ENCODE results near the gene DCLRE1C. TPM values are rescaled to one million over a fixed set of nuclear protein-coding genes. Genes with fewer than 3 reads are reported as not detected.
"Not testable (repeated sequence)": the region's sequence is repeated elsewhere in the genome, so short reads cannot be mapped to it uniquely, and the experiment has no call there.

DCLRE1C gene
- 8.3 TPM for total RNA-seq

DNA sequence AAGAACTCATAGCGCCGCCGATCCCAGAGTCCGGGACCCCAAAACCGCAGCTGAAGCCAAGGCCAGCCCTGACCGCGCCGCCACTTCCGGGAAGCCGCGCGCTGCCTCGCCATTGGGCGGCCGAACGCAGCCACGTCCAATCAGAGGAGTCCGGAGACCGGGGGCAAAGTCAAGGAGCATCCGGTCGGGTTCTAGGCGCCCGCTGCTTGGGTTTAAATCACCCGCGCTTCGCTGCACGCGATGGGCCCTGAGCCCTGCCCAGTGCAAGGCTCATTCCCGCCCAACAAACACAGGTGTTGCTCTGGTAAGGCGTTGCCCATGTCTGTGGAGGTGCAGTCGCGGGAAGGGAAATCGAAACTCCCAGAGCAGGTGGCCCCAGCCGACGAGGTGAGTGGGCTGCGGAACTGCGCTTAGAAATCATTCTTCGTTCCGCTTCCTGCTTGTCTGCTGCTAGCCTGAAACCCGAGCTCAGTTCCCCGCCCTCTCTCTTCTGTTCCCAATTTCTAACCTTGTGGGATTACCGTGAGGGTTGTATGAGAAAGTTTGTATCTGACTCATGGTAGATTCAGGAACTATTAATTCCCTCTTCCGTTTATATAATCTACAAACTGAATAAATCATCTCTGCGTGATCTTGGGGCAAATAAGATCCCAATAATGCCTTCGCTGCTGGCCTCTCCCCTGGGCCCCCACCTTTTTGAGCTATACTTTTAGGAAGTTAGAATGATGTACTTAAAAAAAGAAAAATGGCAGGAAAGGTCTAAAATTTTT, at the start of gene DCLRE1C:
TSS of gene DCLRE1C (minus strand) at position 96 of the 770 bp plus-strand sequence. CDS start at position 10, 86 bp downstream.
- DNase-seq: peak; percentile 85

DNA sequence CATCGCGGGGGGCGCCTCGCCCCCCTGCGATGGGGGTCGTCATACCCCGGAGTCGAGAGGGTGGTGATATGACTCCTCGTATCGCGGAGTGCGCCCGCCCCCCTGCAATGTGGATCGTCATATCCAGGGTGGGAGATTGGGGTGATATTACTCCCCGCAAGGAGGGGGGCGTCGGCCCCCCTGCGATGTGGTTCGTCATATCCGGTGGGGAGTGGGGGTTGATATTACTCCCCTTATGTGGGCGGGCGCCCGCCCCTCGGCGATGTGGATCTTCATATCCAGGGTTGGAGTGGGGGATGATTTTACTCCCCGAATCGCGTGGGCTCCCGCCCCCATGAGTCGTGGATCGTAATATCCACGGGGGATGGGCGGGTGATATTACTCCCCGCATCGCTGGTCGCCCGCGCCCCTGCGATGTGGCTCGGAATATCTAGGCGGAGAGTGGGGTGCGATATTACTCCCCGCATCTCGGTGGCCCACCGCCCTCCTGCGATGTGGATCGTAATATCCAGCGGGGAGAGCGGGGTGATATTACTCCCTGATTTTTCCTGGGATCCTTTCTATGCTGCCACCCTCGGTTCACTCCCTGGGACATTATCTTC, 42.2 kb upstream of the DCLRE1C start:
- DNase-seq: no peak

DNA sequence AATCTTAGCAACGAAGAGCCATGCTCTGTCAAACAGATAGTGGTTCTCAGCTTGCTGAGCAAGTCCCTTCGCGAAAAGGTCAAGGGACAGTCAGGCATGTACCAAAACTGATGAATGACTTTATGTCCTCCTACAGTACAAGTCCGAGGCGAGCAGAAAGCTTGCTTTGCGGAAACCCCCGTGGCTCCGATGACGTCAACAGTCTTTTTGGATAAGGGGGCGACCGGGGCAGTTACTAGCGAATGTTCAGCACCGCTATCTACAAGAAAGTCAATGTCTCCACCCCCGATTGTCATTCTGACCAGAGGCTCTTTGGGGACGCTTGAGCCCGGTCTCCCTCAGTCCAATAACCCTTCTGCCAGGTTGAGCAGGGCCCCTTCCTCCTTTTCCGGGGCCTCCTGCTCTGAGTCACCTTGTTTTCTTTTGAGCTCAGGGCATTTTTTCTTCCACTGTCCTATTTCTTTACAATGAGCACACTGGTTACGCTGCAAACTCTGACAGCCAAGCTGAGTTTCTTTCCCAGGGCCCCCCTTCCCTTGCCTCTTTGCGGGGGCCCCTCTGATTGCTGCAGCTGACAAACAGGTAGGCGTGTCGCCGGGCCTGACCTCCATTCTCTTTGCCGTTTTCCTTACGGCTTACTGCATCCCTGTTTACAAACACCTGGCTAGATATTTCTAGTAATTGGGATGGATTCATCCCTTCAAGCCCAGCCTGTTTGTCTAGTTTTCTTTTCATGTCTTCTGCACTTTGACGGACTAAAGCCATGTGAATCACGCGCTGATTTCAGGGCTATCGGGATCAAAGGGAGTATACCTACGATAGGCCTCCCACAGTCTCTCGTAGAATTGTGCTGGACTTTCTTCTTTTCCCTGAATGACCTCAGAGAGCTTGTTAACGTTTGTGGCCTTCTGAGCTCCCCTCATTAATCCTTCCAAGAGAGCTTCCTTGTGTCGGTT, 39.9 kb upstream of the DCLRE1C start:
- DNase-seq: not testable (repeated sequence)

DNA sequence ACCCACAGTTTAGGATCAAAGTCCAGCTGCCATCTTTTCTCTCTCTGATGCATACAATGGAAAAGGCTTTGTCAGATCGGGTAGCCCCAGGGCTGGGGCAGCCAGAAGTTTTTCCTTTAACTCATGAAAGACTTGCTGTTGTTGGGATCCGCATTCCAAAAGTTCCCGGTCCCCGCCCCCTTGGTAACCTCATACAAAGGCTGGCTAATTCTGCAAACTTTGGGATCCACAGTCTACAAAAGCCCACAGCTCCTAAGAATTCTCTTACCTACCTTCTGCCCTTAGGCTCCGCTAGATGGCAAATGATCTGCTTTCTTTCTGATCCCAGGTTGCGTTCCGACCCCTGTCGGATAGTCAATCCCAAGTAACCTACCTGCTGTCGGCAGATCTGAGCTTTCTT, 38.4 kb upstream of the DCLRE1C start:
- not testable (repeated sequence) for DNase-seq

DNA sequence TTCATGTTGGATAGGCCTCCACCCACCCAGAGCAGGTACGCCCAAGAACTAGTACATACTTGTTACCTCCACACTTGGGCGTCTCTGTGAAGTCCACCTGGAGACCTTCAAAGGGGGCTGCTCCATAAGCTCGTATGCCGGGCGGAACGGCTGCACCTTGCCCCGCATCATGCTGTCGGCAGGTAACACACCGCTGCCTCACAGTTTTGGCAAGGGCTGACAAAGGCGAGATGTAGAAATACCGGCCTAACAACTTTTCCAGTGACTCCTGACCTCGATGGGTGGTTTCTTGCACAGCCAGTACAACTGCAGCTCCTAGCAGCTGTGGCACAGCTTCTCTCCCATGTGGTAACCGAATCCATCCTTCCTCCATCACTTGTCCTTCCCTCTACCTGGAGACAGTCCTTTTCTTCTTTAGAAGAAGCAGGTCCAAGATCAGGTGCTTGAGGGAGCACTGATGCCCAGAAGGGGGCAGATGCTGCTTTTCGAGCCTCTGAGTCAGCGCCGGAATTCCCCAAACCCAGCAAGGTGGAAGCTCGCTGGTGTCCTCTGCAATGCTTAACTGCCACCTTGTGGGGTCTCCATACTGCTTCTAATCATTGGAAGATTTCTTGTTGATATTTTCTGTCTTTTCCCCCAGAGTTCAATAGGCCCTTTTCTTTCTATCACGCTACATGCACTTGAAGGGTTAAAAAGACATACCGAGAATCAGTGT, 37.3 kb upstream of the DCLRE1C start:
- DNase-seq: not testable (repeated sequence)

DNA sequence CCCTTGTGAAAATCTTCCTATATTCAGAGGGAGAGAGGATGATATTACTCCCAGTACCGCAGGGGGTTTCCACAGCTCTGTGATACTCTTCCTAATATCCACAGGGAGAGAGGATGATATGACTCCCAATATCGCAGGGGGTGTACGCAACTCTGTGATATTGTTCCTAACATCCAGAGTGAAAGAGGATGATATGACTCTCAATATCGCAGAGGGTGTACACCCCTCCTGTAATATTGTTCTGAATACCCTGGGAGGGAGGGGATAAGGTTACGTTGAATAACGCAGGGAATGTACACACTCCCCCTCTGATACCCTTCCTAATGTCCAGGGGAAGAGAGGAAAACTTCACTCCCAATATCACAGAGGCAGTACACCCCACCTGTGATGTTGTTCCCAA, 35.7 kb upstream of the DCLRE1C start:
- DNase-seq: not testable (repeated sequence)

DNA sequence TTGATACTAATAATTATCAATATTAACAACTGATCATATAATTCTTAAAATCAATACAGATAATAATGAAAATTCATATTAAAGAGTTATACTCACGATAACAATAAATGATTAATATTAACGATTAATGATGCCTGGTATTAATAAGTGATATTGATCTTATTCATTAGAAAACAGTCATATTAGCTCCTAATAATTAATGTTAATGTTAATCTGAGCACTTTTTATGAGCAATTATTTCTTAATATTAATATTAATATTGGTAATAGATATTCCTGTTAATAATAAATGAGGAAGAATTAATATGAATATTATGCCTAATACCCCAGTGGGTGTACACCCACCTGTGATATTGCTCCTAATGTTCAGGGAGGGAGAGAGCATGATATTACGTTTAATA, 28.8 kb upstream of the DCLRE1C start:
- no peak for DNase-seq

DNA sequence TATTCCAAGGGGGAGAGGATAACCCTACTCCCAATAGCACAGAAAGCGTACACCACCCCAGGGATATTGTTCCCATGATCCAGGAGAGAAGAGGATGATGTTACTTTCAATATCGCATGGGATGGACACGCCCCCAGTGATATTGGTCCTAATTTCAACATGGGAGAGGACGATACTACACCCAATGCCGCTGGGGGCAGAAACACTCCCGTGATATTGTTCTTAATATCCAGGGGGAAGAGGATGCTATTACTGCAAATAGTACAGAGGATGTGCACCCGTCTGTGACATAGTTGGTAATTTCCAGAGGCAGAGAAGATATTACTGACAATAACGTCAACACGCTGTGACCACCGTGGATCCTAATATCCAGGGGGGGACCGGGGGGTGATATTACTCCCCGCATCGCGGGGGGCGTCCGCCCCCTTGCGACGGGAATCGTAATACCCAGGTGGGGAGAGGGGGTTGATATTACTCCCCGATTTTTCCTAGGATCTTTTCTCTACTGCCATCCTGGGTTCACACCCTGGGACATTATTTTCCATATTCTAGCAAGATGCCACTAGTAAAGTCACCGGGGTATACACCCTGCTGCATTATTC, 21.9 kb upstream of the DCLRE1C start:
- DNase-seq: no peak

DNA sequence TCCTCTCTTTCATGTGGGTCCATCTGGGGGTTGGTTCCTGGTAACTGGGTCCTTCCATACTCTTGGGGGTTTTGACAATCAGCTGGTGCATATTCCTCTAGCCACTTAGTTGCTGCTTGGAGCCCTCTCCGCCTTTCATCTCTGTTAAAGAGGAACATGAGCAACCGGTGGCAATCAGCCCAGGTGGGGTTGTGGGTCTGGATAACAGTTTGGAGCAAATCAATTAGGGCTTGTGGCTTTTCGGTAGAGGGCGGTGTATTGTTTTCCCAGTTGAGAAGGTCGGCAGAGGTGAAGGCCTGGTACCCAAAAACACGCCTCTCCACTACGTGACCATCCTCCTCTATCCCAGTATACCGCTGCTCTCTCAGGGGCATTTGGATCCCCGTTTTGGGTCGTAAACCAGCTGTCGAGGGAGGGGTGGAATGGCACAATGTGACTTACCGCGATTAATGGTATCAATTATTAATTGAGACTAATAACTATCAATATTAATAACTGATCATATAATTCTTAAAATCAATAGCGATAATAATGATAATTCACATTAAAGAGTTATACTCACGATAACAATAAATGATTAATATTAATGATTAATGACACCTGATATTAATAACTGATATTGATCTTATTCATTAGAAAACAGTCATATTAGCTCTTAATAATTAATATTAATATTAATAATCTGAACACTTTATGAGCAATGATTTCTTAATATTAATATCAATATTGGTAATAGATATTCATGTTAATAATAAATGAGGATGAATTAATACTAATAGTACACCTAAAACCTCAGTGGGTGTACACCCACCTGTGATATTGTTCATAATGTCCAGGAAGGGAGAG, 20.5 kb upstream of the DCLRE1C start:
- DNase-seq: not testable (repeated sequence)

DNA sequence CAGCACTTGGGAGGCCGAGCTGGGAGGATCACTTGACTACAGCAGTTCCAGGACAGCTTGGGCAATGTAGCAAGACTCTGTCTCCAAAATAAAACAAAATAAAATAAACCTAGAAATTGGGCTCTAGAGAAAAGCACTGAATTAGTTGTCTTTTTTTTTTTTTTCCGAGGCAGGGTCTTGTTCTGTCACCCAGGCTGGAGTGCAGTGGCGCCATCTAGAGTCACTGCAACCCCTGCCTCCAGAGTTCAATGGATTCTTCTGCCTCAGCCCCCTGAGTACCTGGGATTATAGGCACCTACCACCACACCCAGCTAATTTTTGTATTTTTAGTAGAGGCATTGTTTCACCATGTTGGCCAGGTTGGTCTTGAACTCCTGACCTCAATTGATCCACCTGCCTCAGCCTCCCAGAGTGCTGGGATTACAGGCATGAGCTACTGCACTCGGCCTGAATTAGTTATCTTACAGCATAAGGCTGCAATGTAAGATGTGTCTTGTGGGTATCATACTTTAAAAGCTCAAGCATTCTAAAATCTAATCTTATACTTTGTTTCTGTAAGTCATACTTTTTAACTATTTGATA, 18.1 kb upstream of the DCLRE1C start:
- no peak for DNase-seq

DNA sequence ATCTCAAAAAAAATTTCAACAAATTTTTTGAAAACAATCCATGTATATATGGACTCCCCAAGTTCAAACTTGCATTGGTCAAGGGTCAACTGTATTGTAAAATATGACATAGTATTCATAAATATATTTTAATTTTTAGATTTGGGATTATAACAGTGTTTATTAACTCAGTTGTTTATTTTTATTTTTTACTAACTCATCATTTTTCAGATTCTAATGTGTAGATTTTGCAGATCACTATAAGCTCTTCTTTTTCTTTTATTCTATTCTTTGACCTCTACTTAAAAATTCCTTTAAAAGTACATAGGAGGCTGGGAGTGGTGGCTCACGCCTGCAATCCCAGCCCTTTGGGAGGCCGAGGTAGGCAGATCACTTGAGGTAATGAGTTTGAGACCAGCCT, 14.0 kb upstream of the DCLRE1C start:
- no peak for DNase-seq

DNA sequence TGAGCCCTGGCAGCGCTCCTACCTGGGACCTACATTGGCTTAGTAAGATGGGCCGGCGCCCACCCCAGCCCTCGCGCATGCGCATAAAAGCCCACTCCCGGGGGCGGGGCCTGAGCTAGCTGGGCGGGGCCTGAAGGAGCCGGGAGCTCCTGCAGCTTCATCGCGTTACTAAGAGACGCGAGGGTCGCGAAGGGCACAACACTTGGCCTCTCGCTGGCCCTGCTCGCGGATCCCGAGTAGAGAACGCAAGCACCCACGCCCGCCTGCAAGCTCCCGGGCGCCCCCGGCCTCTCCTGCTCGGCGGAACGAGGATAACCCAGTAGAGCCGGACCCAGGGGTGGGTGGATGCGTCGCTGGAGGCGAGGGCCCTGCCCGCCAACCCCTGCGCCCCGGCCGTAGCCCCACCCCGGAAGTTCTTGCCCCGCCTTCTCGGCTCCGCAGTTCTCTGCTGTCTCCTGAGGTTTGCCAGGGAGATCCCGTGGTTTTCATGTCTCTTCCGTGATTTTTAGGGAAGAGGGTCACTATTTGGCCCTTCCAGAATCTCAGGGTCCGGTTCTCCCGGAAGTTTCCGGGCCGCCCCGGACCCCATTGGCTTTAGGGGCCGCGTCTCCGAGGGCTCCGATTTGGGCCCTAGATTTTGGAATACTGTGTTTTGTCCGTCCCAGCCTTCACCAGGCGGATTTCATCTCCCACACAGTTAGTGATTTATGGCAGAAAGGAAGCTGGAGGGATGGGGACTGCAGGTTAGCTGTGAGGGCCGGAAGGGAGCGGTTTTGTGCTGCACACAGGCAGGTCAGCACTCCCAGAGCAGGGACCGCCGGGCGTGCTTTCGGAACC, 5.5 kb upstream of the DCLRE1C start, which contains the start of gene MEIG1:
TSS of gene MEIG1 (plus strand) at position 168 of the 837 bp plus-strand sequence. CDS start 7,081 bp downstream, outside the sequence.
- peak; percentile 91 for DNase-seq

DNA sequence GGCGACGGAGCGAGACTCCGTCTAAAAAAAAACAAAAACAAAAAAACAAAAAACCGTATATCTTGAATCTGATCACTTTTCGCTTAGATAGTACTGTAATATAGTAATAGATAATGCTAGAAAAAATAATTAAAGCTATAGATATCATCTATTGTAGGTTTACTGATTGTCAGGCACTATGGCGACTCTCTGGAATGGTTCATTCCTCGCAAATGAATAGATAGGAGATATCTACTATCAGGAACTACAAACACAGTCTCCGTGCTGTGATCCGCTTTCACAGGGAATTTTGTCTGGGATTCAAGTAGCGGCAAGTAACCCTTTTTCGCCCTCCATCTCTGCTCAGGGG, 5.0 kb upstream of the DCLRE1C start:
- no peak for DNase-seq

DNA sequence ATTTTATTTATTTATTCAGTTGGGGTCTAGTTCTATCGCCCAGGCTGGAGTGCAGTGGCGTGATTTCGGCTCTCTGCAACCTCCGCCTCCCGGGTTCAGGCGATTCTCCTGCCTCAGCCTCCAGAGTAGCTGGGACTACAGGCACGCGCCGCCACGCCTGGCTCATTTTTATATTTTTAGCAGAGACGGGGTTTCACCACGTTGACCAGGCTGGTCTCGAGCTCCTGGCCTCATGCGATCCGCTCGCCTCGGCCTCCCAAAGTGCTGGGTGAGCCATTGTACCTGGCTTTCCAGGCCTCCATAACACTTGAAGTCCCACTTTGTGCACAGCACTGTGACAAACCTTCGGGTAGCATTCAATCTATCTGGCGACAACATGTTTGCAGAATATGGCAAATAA, 1.0 kb upstream of the DCLRE1C start:
- DNase-seq: no peak

DNA sequence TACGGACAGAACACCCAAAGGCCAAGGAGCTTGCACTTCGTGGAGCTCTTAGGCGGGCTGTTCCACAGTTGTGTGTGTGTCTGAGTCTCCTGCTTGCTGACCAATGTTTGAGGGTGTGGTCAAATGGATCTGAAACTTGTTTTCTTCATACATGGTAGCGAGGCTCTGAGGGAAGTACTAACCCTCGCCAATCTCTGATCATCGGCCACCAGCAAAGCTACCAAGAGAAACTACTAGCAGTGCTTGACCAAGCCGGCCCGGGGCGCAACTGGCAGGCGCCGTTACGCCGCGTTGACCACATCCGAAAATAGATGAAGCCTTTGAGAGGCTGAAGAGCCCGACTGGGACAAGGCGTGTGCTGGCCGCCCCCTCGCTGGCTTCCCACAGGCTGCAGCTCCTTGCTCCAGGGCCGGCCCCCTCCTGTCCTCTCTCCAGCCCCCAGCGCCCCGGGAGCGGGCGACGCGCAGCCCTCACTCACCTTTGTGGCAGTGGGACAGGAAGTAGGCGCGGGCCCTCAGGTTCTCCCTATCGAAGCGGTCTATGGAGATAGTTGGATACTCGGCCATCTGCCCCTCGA, 384 bp downstream of the DCLRE1C start:
- DNase-seq: peak; percentile 58

DNA sequence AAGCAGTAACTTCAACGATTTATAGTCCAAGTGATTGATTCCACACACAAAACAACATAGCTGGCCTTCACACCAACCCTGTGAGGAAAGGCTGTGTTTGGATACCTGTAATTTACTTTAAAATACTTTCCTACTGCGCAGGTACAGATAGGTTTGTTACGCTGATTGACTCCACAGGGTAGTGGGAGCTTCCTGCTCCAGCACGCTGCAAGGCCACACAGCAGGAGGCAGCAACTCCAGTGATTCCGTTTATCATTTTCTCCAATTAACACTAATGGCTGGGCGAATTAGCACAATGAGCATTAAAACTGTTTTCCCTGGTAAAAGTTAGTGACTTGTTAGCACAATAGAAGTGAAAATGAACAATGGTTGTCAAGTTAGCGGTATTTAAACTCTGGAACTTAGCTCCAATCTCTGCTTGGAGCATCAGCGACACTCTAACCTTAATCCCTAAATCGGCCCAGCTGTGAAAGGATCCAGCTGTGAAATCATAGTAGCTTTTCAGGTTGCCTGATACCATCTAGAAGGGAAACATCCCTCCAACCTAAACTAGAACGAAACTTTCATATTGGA, 959 bp downstream of the DCLRE1C start:
- peak; percentile 47 for DNase-seq

DNA sequence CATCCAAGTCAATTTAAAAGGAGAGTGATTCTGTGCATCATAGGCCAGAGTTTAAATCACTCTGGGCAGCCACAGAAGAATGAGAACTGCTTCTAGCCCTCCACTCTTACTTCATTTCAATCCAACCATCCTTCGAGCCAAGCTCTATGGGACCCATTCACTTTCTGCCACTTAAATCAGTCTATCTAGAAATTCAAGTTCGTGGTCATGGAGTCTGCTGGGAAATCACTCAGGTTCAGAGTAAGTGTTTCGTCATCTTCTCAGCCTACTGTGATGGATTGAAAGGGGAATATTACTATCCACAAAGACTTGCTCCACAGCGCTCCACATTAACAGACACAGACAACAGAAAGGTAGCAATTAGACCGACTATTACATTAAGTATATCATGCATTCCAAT, 4.6 kb downstream of the DCLRE1C start:
- no peak for DNase-seq

DNA sequence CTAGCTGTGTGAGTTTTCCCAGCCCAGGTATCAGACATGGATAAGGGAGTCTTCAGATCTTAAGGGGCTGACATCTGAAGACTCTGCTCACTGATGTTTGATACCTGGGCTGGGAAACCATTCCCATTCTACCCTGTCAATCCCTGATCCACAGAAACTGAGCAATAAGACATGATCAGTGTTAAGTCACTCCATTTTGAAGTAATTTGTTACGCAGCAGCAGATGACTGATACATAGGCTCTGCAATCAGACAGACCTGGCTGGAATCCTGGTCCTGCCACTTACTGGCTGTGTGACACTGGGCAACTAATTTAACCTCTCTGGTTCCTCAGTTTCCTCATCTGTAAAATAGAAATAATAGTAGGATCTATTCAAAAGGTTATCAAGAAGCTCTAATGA, 6.6 kb downstream of the DCLRE1C start:
- DNase-seq: no peak

DNA sequence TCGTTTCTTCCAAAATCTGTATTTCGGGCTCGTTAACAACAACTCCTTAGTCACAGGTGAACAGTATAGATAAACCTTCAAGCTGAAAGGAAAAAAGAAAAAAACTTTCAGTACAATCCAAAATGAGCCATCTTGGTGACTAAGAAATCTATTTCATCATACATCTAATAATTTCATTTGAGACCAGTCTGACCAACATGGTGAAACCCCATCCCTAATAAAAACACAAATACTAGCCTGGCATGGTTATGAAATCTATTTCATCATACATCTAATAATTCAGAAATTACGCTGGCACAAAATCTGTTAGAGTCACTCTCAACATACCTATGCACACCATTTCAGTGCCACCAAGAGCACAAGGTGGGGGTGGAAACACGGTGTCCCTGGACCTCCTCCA, 8.8 kb downstream of the DCLRE1C start:
- no peak for DNase-seq

Data from skin of body (tissue), 2 donors.